Bronchial epithelial cell (primary cell): Measurements from ENCODE around the gene UVRAG. TPM values are rescaled to one million over a fixed set of nuclear protein-coding genes. Genes with fewer than 3 reads are reported as not detected.
"Not testable (repeated sequence)": the region's sequence is repeated elsewhere in the genome, so short reads cannot be mapped to it uniquely, and the experiment has no call there.

Experiments
- DNase-seq: peaks from one replicate; pipeline ENCODE4 v3.0.0-alpha.2; 2010; ENCODE audit warnings: low read depth
- FAIRE-seq: peaks from 2 replicates; lab custom pipeline; 2011; peaks lifted over from hg19 to GRCh38; lab: Jason Lieb, UNC
- H3K27me3 ChIP-seq: 2 replicates; pipeline ENCODE4 v1.5.1; 2011; ENCODE audit warnings: low read length; ENCODE audit not compliant: control insufficient read depth, insufficient read depth
- H3K36me3 ChIP-seq: 2 replicates; pipeline ENCODE4 v1.5.1; 2011; ENCODE audit warnings: low read length; ENCODE audit not compliant: control insufficient read depth, insufficient read depth
- H3K4me3 ChIP-seq: 2 replicates; pipeline ENCODE4 v1.5.1; 2011; ENCODE audit warnings: mild to moderate bottlenecking, low read depth, low read length, control low read depth
- CTCF ChIP-seq: IDR thresholded peaks from 2 replicates; pipeline ENCODE4 v1.5.1; 2011; ENCODE audit warnings: mild to moderate bottlenecking, moderate library complexity, low read length, control low read depth, inconsistent platforms; ENCODE audit not compliant: insufficient read depth, severe bottlenecking
- total RNA-seq: library from RNA; depleted of rRNA; stranded (reverse); fragments of >200 nt; gene quantifications from 2 replicates; pipeline ENCODE4 v1.2.1, GENCODE V29; 2014

Gene UVRAG
- total RNA-seq, 1 donor from 2014 or later, result 11.1 TPM

GRCh38 chr11:76074148-76075095 lies 259.4 kb downstream of the UVRAG start:
- DNase-seq (peak; percentile 20), FAIRE-seq (no peak)
- no peaks in the 10 kb centered on the region for H3K36me3 ChIP-seq

GRCh38 chr11:76075716-76076115 lies 260.7 kb downstream of the UVRAG start:
- FAIRE-seq, result no peak
- TF ChIP-seq CTCF, result no peak
- H3K27me3 ChIP-seq, result no peaks in the 10 kb centered on the region

More at GRCh38 chr11:76074148-76075095, 259.4 kb downstream of the UVRAG start:
- H3K27me3 ChIP-seq, result no peaks in the 10 kb centered on the region
- TF ChIP-seq CTCF, result no peak
- no peak overlapping the region for H3K4me3 ChIP-seq

GRCh38 chr11:76076253-76076652 lies 261.2 kb downstream of the UVRAG start:
- DNase-seq, H3K27me3 ChIP-seq, FAIRE-seq, H3K36me3 ChIP-seq, H3K4me3 ChIP-seq: not testable (repeated sequence)

More at GRCh38 chr11:76075716-76076115, 260.7 kb downstream of the UVRAG start:
- no peak for DNase-seq
- Histone ChIP-seq H3K4me3 (no peak overlapping the region), H3K36me3 (no peaks in the 10 kb centered on the region)

GRCh38 chr11:76076749-76077148 lies 261.7 kb downstream of the UVRAG start:
- TF ChIP-seq CTCF, result no peak
- FAIRE-seq (no peak), DNase-seq (peak; percentile 10)
- no peaks in the 10 kb centered on the region for H3K27me3 ChIP-seq
- H3K4me3 ChIP-seq, result no peak overlapping the region
- no peaks in the 10 kb centered on the region for H3K36me3 ChIP-seq

- Histone ChIP-seq H3K27me3 (no peaks in the 10 kb centered on the region), H3K4me3 (no peak overlapping the region), H3K36me3 (no peaks in the 10 kb centered on the region)
- no peak for TF ChIP-seq CTCF
- DNase-seq (no peak), FAIRE-seq (no peak)
These were observed 262.7 kb downstream of the UVRAG start for GRCh38 chr11:76077575-76078150.

- FAIRE-seq, DNase-seq, H3K27me3 ChIP-seq, H3K4me3 ChIP-seq, H3K36me3 ChIP-seq: not testable (repeated sequence)
These were observed 266.1 kb downstream of the UVRAG start for GRCh38 chr11:76081084-76081483.
